Fibroblast of skin of right quadriceps (primary cell): ENCODE measurements around the gene TMEM9B.
A peak's percentile ranks its signal among the peaks of the same experiment; 100 is the strongest.
"Not testable (repeated sequence)": the region's sequence is repeated elsewhere in the genome, so short reads cannot be mapped to it uniquely, and the experiment has no call there.

Experiments
- DNase-seq: peaks from one replicate; pipeline ENCODE4 v3.0.0-alpha.2; 2013

Gene TMEM9B

DNA sequence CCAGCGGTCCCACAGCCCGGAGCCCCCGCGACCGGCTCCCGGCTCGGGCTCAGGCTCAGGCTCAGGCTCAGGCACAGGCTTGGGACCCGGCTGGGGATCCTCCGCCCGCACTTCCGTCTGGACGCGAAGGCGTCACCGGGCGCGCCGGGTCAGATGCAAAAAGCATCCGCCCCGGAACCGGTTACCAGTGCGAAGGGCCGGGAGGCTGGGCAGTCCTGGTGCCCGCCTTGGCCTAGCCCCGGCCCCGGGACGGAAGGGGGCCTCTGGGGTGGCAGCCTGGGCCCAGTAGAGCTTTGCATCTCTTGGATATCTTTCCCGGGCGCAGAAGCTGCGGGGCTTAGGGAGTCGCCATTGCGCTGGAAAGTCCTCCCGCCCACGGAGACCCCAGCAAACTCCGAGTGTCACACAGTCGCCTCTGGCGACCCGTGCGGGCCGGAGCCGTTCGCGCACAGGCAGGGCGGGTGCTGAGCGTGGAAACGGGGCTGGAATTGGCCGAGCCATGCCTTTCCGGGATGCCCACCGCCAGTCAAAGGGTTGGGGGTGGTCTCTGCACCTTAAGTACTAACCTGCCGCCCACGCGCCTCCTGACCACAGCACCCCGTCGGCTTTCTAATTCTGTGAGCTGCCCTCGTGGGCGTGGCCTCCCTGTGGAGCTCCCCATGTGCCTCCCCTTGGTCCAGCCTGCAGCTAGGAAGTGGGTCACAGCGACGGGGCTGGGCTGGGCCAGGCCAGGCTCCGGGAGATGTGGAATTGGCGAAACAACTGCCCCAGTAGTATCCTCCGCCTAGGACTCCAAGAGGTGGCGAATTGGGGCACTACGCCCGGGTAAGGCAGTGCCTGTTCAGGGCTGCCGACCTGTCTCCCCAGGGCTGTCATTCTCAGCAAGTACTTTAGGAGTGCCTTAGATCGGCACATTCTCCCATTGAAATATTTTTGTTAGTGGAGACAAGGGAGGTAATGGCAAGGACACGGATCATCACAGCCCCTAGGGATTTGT is at the start of gene TMEM9B:
TMEM9B (minus strand) TSS at position 119 of the 997 bp plus-strand sequence. CDS start 129 bp downstream, outside the sequence.
- DNase-seq = peak; percentile 79

- no peak for DNase-seq
These were observed 49.1 kb upstream of the TMEM9B start for GRCh38 chr11:9013373-9013772.

DNA sequence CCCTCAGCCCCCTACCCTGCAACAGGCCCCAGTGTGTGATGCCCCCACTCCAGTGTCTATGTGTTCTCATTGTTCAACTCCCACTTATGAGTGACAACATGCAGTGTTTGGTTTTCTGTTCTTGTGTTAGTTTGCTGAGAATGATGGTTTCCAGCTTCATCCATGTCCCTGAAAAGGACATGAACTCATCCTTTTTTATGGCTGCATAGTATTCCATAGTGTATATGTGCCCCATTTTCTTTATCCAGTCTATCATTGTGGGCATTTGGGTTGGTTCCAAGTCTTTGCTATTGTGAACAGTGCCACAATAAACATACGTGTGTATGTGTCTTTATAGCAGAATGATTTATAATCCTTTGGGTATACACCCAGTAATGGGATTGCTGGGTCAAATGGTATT is 45.3 kb upstream of the TMEM9B start:
- not testable (repeated sequence) for DNase-seq

- no peak for DNase-seq
These were observed 44.4 kb upstream of the TMEM9B start for GRCh38 chr11:9008661-9009060.

DNA sequence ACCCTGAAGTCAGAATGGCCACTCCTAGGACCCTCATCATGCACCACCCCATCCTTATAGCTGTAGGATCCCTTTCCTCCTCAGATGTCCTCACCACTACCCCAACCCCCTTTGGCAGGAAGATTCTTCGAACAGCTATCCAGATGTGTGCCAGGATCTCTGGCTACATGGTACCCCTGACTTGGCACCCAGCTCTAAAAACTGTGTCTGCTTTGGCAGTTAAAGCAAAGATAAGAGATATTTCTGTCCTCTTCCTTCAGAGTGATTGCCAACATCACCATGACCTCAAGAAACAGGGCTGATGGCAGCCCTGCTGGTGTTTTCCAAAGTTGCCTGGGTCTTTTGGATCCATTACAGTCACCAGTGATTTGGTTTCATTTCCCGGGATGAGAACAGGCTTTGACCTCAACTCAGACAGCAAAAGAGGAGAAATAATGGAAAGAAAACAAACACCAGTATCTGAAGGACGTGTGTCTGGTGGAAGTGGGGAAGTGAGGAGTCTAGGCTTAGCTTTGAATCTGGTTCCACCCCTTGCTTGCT is 43.8 kb upstream of the TMEM9B start:
- DNase-seq = no peak

DNA sequence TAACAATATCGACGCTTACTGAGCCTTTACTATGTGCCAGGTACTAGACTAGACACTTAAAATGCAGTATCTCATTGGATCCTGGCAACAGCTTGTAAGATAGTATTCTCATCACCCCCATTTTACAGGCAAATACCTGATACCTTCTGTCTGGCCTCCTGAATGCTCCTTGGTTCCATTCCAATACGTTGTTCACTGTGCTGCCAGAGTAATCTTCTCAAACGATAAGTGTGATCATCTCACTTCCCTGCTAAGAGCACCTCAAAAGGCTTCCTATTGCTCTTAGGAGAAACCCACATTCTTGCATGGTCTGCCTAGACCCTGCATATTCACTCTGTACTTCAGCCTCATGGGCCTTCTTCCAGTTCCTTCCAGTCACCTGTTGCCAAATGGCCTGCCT is 40.8 kb upstream of the TMEM9B start:
- no peak for DNase-seq

GRCh38 chr11:9004183-9004926 is 40.1 kb upstream of the TMEM9B start:
- no peak for DNase-seq

- peak; percentile 69 for DNase-seq
These were observed 39.4 kb upstream of the TMEM9B start, which contains the start of gene NRIP3 for GRCh38 chr11:9003573-9004182. NRIP3 (minus strand) TSS chr11:9004001; CDS start chr11:9003935, 66 bp downstream.

- DNase-seq = no peak
These were observed 38.8 kb upstream of the TMEM9B start for GRCh38 chr11:9002920-9003572.

DNA sequence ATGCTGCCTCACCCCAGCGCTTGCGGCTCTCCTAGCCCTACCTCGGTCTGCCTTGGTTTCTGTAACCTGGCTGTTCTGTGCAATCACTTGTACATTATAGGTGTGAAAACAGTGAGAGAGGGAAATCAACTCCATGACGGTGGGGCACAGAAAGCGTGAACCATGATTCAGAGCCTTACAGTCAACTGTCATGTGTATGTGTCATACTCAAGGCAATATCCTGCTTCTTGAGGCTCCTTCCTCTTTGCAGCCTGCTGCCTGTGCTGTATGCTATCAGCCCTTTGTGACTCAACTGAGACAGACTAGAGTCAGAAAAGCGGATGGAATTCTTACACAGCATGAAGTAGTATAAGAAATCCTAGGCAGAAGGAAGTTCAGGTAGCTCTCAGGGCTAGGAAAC is 37.5 kb upstream of the TMEM9B start:
- DNase-seq = peak; percentile 88

- no peak for DNase-seq
These were observed 33.8 kb upstream of the TMEM9B start for GRCh38 chr11:8998017-8998416.

DNA sequence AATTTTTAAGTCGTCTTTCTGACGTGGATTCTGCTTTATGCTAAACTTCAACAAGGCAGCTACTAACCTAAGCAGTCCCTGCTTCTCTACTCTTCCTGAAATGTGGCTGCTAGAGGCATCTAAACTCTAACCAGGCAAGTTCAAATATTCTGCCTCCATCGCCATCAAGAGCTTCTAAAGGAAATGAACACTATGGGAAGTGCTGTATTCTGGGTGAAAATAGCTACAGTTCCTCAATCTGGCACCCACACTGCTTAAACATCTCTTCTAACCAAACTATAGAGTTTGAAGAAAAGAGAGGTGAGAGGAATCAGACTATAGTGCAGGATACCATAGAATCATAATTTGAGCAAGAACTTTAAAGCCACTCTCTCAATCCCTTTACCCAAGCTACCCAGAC is 33.2 kb upstream of the TMEM9B start:
- DNase-seq = no peak

GRCh38 chr11:8989453-8989852 is 25.2 kb upstream of the TMEM9B start:
- peak; percentile 70 for DNase-seq

DNA sequence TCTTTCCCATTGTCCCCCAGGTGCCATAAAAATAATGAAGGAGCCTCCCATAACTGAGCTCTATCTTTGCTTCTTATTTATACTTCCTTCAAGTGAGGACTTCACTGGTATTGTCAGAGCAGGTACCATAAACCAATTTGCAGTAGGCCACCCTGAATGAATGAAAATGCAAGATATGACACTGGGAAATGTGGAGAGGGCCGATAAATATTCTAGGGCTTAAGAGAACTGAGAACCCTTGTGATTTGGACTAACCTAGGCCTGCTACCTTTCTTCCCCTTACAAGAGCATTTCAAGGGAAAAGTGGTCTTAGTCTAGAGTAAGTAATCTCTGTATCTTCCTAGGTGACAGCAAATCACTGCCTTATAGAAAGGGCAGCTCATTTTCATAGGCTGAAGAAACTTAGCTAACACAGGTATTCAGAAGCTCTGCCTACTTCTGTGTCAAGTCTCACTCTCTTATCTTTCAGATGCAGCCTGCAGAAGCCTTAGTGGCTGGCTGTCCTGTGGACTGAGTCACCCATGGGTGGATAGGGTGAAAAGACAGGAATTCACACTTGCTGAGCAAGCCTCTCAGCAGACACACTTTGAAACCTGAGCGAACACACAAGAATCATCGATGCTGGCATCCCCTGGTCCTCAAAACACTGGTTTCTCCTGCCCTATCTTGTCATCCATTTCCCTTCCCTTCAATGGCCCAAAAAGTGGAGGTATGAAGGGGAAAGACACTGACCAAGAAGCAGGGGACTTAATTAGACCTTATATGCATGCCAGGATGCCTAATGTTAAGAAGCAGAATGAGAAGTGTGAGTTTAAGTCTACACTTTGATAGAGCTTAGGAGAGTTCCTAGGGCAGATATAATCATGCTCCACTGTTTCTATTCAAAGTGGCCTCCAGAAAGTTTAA is 24.3 kb upstream of the TMEM9B start:
- peak; percentile 58 for DNase-seq

- no peak for DNase-seq
These were observed 23.2 kb upstream of the TMEM9B start for GRCh38 chr11:8987446-8987845.

DNA sequence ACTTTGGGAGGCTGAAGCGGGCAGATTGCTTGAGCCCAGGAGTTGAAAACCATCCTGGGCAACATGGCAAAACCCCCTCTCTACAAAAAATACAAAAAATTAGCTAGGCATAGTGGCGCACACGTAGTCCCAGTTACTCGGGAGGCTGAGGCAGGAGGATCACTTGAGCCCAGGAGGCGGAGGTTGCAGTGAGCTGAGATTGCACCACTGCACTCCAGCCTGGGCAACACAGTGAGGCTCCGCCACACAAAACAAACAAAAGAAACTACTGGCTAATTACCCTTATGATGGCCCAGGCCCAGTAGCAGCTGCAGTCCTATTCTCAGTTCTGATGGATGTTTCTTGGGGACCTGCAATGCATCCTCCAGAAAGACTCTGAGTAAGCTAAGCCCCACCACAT is 22.5 kb upstream of the TMEM9B start:
- DNase-seq = not testable (repeated sequence)

DNA sequence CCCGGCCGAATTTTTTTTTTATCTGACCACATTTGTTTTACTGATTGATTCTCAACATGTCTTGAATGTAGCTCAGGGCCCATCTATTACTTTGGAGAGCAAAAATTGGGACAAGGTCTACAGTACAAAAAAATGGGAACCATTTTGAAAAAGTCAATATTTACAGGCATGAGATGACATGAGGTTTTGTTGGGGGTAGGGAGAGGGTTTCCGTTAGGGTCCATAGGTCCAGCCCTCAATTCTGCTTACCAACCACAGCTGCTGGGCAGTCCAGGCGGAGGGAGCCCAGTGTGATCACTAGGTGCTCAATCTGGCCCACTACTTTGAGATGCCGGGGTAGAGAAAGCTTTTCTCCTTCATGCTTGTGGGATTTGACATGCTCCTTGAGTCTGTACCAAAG is 21.2 kb upstream of the TMEM9B start:
- no peak for DNase-seq

- no peak for DNase-seq
These were observed 19.3 kb upstream of the TMEM9B start for GRCh38 chr11:8983552-8983951.

DNA sequence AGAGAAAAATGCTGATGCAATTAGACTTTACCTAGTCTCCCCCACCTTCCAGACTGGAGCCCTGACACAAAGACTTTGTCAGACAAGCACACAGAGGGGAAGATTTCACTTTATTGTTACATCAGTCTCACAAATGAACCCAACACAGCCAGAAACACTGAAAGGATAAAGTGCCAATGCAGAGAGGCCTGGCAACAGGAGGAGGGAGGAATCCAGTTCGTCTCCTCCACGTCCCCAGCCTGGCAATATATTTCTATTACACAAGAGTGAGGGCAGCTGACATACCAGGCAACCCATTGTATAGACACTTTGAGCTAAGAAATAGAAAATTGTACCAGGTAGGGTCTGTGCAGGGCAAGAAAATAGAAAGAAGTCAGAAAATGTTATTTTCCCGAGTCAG is 16.2 kb upstream of the TMEM9B start:
- no peak for DNase-seq

- not testable (repeated sequence) for DNase-seq
These were observed 15.1 kb upstream of the TMEM9B start for GRCh38 chr11:8979365-8979764.

GRCh38 chr11:8973121-8973520 is 8.9 kb upstream of the TMEM9B start:
- DNase-seq = no peak
